ENCODE results near the gene PDZD2.
"Not testable (repeated sequence)": the region's sequence is repeated elsewhere in the genome, so short reads cannot be mapped to it uniquely, and the experiment has no call there.

The PDZD2 gene

GRCh38 chr5:32118922-32119321, 480.0 kb downstream of the PDZD2 start:
- DNase-seq: not testable (repeated sequence)

- no peak for DNase-seq
Observed at GRCh38 chr5:32123058-32123805, 484.3 kb downstream of the PDZD2 start.

DNA sequence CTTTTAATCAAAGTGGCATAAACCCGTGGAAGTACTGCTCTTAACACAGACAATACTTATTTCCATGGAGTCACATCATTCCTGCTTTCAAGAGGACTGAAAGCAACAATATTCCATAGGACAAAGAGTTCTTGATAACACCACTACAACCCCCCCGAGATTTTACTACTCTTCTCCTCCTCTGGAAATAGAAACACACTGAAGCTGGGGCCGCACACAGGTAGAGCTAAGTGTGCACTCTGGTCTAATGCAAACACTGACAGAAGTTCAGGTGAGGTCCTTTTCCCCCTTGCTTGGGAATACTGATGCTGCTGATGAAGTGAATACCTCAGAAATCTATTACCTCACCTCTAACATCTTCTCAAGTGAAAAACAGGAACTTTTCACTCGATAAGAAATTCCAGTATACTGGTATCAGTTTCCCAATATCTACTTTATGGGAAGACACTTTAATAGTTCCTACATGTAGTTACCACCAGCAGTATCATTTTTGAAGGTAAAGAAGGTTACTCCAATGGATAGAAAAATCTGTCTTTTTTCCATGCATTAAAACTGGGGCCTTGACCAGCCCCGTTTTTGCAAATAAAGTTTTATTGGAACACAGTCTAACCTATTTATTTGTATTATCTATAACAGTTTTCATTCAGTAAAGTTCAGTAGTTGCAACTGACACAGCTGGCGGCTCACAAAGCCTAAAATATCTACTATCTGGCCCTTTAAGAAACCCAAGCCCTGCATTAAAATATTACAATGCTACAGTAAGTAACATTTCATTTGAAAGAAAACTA, 485.2 kb downstream of the PDZD2 start:
- DNase-seq: no peak

DNA sequence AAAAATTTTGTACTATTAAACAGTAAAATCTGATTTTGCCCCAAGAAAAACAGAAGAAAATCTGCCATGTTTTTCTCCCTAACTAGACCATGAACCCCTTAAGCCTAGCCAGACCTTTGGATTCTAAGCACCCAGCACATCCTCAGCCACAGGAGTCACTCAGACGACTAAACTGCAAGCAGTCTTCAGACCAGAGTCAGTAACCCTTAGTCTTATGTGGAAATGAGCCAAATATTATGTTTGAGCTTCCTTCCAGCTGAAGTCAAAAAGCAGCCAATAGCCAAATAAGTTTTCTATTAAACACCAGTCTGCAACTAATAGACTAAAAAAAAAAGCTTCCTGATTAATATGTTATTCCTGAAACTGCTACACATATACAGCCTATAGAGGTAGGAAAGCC, 487.8 kb downstream of the PDZD2 start:
- DNase-seq: no peak

- no peak for DNase-seq
Observed at GRCh38 chr5:32127711-32128110, 488.8 kb downstream of the PDZD2 start.

DNA sequence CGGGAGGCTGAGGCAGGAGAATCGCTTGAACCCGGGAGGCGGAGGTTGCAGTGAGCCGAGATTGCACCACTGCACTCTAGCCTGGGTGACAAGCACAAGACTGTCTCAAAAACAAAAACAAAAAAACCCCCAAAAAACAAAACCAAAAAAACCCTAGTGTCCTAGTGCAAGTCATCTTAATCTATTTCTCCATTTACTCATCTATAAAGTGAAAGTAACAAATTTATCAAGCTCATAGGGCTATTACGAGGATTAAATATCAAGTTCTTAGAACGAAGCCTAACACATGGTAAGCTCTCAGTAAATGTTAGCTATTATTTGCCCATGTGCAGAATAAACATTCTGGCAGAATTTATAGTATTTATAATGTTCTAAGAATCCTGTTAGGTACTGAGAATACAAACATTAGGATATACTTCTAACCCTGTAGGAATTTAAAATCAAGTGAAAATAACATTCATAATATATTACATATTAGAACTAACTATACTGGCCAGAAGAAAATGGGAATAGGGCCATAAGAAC, 490.2 kb downstream of the PDZD2 start:
- DNase-seq: no peak

DNA sequence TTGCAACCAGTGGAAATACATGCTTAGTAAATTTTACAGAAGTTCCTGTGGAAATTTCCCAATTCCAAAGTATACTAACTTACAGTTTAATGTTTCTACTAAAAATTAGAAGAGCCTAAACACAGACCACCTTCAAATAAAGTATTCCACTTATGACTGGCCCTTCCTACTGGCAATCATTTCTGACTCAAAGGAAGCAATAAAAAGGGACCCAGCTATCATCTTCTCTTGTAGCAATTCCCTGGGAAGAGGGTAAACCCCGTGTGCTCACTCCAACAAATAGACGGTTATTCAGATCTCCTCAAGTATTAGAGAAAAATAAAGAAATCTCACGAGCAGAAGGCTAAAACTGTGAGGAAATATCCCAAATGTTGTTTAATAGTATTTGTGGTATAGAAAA, 491.9 kb downstream of the PDZD2 start:
- DNase-seq: no peak

DNA sequence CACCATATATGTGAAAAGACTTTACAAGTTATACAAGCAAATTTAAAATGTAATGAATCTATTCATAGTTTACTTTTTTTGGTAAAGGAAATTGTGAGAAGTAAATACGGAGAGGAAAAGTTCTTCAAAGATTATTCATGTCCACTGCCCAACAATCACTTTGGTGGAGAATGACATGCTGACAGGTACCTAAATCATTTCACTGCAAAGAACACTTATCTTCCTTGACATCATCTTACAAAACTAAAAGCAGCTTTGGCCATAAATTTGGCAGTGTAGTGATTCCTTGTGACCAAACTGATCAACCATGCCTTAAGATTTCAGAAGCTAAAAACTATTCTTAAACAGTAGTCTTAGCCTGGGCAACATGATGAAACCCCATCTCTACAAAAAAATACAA, 492.7 kb downstream of the PDZD2 start:
- no peak for DNase-seq

DNA sequence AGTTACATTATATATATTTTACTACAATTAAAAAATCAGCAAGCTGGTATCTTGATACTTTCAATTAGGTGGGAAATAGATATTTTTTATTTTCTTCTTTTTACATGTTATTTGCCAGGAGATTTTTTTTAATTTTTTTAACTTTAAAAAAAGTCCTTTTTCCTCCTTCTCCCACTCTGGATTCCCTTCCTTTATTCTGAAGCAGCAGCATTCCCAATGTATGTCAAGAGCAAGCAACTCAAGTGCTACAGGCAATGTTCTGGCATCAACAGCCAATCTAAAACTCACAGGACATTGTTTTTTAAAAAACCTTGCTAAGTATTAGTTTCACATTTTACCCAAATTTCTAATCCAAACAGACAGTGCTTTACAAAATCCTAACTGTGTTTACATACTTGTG, 493.8 kb downstream of the PDZD2 start:
- no peak for DNase-seq

GRCh38 chr5:32135086-32135485, 496.2 kb downstream of the PDZD2 start:
- no peak for DNase-seq

GRCh38 chr5:32136342-32136741, 497.4 kb downstream of the PDZD2 start:
- DNase-seq: no peak

DNA sequence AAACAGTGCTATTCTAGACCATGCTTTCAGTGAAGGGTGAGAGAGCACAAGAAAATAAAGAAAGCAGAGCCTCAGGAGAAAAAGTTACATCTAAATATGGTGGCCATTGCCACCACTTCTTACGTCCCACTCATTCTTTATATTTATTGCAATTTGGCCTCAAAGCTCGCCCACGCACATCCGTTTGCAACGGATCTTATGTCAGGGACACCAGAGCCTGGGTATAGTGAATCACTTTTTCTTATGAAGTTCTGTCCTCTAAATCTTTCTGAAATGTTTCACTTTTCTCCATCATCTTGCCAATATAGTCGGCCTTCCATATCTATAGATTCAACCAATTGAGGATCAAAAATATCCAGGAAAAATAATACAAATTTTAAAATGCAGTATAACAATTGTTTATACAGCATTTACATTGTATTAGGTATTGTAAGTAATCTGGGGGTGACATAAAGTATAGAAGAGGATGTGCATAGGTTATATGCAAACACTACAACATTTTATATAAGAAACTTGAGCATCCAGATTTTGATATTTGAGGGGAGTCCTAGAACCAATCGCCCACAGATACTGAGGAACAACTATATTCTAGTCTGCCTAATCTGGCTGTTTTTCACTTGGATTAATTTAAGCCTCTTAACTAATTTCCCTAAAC, 500.0 kb downstream of the PDZD2 start:
- DNase-seq: no peak

DNA sequence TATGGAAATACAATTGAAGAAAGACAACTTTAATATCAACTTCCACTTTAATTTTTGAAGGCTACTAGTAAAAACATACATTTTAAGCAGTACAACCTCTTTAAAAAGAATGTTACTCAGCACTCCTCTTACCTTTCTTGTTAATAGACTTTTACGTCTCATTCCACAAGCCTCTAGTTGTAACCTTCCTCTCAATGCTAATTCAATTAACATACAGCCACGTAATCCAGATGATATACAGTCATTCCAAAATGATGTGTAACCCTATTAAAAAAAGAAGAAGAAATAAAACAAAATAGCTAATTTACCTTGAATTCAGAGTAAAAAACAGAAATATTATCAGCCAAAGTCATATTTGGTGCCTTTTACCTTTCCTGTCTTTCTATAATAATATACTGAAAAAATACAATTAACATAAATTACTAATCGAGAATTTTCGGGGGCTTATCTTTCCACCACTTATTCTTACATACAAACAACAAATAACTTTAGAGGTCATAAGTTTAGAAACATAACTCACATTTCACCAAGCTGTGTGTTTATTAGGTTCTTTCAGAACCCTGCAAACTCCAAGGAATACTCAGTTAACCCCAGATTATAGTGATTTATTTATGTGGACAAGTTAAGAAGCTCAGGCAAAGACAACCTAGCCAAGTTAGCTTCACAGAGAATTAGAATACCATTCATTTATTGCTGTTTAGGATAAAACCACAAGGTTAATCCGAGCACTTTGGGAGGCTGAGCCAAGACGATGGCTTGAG, 504.9 kb downstream of the PDZD2 start:
- no peak for DNase-seq

GRCh38 chr5:32144378-32145207, 505.7 kb downstream of the PDZD2 start:
- no peak for DNase-seq

DNA sequence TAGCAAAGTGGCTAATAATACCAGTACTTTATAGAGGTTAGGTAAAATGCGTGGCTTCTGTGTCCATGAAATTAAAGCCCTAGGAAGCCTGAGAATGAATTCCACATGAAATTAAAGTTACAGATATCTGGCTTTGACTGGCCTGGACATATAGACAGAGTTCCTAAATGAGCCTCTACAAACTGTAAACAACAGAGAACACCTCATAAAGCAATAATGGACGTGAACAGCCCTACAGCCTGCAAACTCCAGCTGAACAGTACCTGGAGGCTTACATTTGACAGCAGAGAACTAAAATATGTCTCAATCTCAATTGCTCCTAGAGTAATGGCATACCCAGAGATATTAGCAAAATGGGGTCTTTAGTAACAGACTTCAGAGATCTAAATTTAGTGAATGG, 506.4 kb downstream of the PDZD2 start:
- no peak for DNase-seq

DNA sequence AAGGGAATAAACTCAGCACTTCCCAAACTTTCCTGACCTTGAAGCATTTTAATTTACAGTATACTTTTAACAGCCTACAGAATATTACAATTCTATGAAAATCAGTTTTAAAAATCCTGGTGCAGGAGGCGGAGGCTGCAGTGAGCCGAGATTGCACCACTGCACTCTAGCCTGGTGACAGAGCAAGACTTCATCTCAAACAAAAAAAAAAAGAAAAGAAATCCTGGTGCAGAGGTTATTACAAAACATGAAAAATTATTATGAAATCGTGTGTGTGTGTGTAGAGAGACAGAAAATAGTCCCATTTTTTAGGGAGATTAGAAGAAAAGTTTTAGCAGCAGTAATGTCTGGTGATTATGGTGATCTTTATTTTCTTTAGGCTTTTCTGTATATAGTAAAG, 508.3 kb downstream of the PDZD2 start:
- no peak for DNase-seq

DNA sequence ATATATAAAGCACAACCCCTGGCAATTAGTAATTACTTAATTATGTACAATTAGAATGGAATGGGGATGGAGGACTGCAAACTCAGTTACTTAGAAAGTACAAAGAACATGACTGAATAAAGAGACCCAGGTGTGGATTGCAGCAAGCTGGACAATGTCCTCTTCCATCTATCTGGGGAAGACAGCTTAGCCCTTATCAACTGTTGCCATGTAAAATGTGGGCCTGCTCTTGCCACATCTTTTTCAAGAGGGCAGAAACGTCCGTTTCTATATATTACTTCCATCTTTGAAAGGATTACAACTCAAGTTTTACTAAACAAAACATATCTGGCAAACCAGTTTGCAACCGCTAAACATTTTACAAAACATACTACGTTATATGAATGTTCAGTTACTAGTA, 509.0 kb downstream of the PDZD2 start:
- no peak for DNase-seq

DNA sequence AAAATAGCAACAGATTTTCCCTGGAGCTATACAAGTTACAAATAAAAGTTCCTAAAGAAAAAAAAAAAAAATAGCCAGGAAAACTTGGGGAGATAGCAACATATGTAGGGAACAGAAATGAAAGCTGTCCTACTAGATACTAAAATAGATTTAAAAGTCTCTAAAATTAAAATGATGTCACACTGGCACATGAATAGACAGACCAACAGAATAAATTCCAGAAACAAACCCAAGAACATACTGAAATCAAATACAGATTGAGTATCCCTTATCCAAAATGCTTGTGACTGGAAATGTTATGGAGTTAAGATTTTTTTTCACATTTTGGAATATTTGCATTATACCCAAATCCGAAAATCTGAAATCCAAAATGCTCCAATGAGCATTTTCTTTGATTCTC, 511.4 kb downstream of the PDZD2 start:
- DNase-seq: no peak

GRCh38 chr5:32151198-32151597, 512.3 kb downstream of the PDZD2 start:
- no peak for DNase-seq

GRCh38 chr5:32153723-32154122, 514.8 kb downstream of the PDZD2 start:
- no peak for DNase-seq

GRCh38 chr5:32155211-32155610, 516.3 kb downstream of the PDZD2 start:
- DNase-seq: no peak

GRCh38 chr5:32156635-32157034, 517.7 kb downstream of the PDZD2 start:
- DNase-seq: no peak

Measured in islet precursor cell (in vitro differentiated cells).